Vagina (tissue), 2 donors: Measurements from ENCODE around the gene DLG5. TPM values are rescaled to one million over a fixed set of nuclear protein-coding genes. Genes with fewer than 3 reads are reported as not detected.
A peak's percentile ranks its signal among the peaks of the same experiment; 100 is the strongest.

Source experiments
- DNase-seq, 2 donors: peaks; one replicate each; pipeline ENCODE4 v3.0.0-alpha.2; 2017; ENCODE audit errors: extremely low spot score in 2 of 2
- H3K27ac ChIP-seq: fragments of 200-600 bp; sonication (generic); one replicate; pipeline ENCODE4 v1.5.1; 2019
- H3K27me3 ChIP-seq: fragments of 200-600 bp; sonication (generic); one replicate; pipeline ENCODE4 v1.5.1; 2019
- H3K36me3 ChIP-seq, 2 donors: fragments of 200-600 bp; sonication (generic); one replicate each; pipeline ENCODE4 v1.5.1; 2017 to 2019
- H3K4me1 ChIP-seq: fragments of 200-600 bp; sonication (generic); one replicate; pipeline ENCODE4 v1.5.1; 2019
- H3K4me3 ChIP-seq, 2 donors: fragments of 200-600 bp; sonication (generic); 1 replicate in 1 of 2; 2 replicates in 1 of 2; pipeline ENCODE4 v1.5.1; 2016 to 2019
- H3K9me3 ChIP-seq: fragments of 200-600 bp; sonication (generic); one replicate; pipeline ENCODE4 v1.5.1; 2019
- CTCF ChIP-seq, 3 experiments: fragments of 450-650 bp in 2 of 3; fragments of 200-600 bp in 1 of 3; sonication (generic) in 1 of 3; IDR thresholded peaks; one replicate each; pipeline ENCODE4 v1.5.1; 2017 to 2019; ENCODE audit warnings: antibody characterized with exemption in 3 of 3, mild to moderate bottlenecking in 2 of 3, moderate library complexity in 2 of 3
- POLR2A ChIP-seq, 2 donors: fragments of 450-650 bp; IDR thresholded peaks; one replicate each; pipeline ENCODE4 v1.6.1; 2017; ENCODE audit warnings: antibody characterized with exemption in 2 of 2, mild to moderate bottlenecking in 2 of 2, moderate library complexity in 2 of 2
- POLR2AphosphoS5 ChIP-seq, 2 donors: sonication (generic); formaldehyde crosslinking; IDR thresholded peaks; one replicate each; pipeline ENCODE4 v1.9.0; 2017; ENCODE audit warnings: antibody characterized with exemption in 2 of 2, mild to moderate bottlenecking in 2 of 2, low read depth in 1 of 2; ENCODE audit not compliant: insufficient read depth in 1 of 2
- intact Hi-C: fragments of 100-400 bp; cut with DNase I; formaldehyde crosslinking; loops from one replicate; pipeline ENCODE4 v1.15.1; 2023
- total RNA-seq: library from RNA; depleted of rRNA; stranded (reverse); fragments of >200 nt; gene quantifications from one replicate; pipeline ENCODE4 v1.2.3, GENCODE V29; 2016

The DLG5 gene
- total RNA-seq, 1 donor from 2014 or later = 57.5 TPM

- H3K4me3 ChIP-seq = no peak overlapping the region
- DNase-seq = no peak
- H3K4me1 ChIP-seq = peaks cover 37% of the 10 kb centered on the region
- no peaks in the 10 kb centered on the region for H3K9me3 ChIP-seq
- peak overlapping the region; percentile 87 for H3K27ac ChIP-seq
- H3K27me3 ChIP-seq = no peaks in the 10 kb centered on the region
- intact Hi-C loops = loop anchor here (10.0 kb wide), 1 partner anchor 127 kb away; no protein-coding TSS in a partner anchor
- no peak for TF ChIP-seq CTCF (IDR thresholded peaks at IDR 0.05)
- no peak for TF ChIP-seq POLR2A (IDR thresholded peaks at IDR 0.05)
- no peak for TF ChIP-seq POLR2AphosphoS5 (IDR thresholded peaks at IDR 0.05; ENCODE audit: insufficient read depth in 1 of 2, low read depth in 1 of 2)
- H3K36me3 ChIP-seq = peaks cover 0 to 4% of the 10 kb centered on the region in 2 donors
These were observed 45.6 kb upstream of the DLG5 start for GRCh38 chr10:77972148-77972547.

- TF ChIP-seq POLR2A (IDR thresholded peaks at IDR 0.05) (no peak), POLR2AphosphoS5 (IDR thresholded peaks at IDR 0.05; ENCODE audit: insufficient read depth in 1 of 2, low read depth in 1 of 2) (no peak), CTCF (IDR thresholded peaks at IDR 0.05) (no peak)
- Histone ChIP-seq H3K9me3 (no peaks in the 10 kb centered on the region), H3K27me3 (no peaks in the 10 kb centered on the region), H3K4me1 (peaks cover 37% of the 10 kb centered on the region), H3K27ac (peak overlapping the region; percentile 87), H3K36me3 (no peaks in the 10 kb centered on the region), H3K4me3 (no peak overlapping the region)
- intact Hi-C loops = loop anchor here (10.0 kb wide), 1 partner anchor 127 kb away; no protein-coding TSS in a partner anchor
- no peak for DNase-seq
These were observed 45.2 kb upstream of the DLG5 start for GRCh38 chr10:77971804-77972144.

DNA sequence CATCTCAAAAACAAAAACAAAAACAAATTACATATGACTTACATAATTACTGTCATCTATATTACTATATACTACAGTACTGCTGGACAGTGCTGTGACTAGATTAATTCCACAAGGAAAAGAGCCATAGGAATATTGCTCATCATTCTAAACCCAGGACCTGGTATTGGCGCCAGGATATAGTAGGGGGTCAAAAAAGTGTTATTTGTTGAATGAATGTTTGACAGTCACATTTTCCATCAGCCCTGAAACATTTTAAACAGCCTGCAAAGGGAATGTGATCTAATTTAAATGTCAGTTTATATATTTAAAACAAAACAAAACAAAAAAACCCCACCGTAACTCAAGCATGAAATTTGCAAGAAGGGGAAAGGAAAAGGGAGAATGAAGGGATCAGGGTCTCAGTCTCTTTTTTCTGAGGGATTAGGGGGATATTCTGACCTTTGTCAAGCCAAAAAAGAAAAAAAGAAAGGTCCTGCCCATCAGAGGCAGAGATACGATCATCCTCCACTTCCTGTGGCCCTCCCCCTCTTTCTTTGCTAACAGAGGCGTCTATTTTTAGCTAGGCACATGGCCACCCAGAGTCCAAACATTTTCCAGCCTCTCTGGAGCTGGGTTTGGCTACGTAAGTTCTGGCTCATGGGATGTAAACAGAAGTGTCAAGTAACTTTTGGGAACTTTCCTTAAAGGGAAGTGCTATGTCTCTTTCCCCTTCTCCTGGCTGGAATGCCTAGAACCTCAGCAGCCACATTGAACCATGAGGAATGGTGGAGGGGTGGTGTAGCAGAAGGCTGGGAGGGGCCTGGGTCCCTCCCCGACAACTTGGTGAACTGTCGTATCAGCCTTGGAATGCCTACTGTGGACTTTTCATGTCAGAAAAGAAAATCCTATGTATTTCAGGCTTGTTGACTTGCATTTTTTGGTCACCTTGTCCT lies 44.6 kb upstream of the DLG5 start:
- H3K36me3 ChIP-seq = no peaks in the 10 kb centered on the region
- H3K27me3 ChIP-seq = no peaks in the 10 kb centered on the region
- peaks cover 37% of the 10 kb centered on the region for H3K4me1 ChIP-seq
- H3K9me3 ChIP-seq = no peaks in the 10 kb centered on the region
- TF ChIP-seq POLR2AphosphoS5 (IDR thresholded peaks at IDR 0.05; ENCODE audit: insufficient read depth in 1 of 2, low read depth in 1 of 2) = peak in 1 of 2 donors; percentile 95
- no peak for TF ChIP-seq CTCF (IDR thresholded peaks at IDR 0.05)
- TF ChIP-seq POLR2A (IDR thresholded peaks at IDR 0.05) = no peak
- no peak overlapping the region for H3K4me3 ChIP-seq
- H3K27ac ChIP-seq = peak overlapping the region; percentile 87
- intact Hi-C loops = loop anchor here (10.0 kb wide), 1 partner anchor 126 kb away; no protein-coding TSS in a partner anchor
- DNase-seq = peak in 1 of 2 donors; percentile 93

DNA sequence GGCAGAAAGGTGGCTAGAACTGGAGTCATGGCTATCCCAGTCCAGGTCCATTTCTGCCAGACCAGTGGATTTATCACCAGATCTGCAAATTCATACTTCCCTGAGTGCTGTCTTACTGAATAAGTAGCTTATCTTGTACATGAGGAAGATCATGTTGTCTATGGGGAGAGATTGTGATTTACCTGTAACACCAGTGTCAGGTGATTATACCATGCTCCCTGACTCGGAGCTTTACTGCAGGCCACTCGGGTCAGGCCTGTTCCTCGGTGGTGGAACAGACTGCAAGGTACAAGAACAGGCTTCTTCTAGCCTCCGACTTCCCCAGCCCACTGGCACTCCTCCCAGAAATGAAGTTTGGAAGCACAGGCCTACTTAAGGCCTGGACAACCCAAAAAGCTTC lies 42.6 kb upstream of the DLG5 start:
- intact Hi-C loops = no loop called here
- TF ChIP-seq POLR2A (IDR thresholded peaks at IDR 0.05) = no peak
- TF ChIP-seq CTCF (IDR thresholded peaks at IDR 0.05) = no peak
- no peak for TF ChIP-seq POLR2AphosphoS5 (IDR thresholded peaks at IDR 0.05; ENCODE audit: insufficient read depth in 1 of 2, low read depth in 1 of 2)
- H3K4me3 ChIP-seq = no peak overlapping the region
- H3K27me3 ChIP-seq = no peaks in the 10 kb centered on the region
- H3K36me3 ChIP-seq = no peaks in the 10 kb centered on the region
- H3K27ac ChIP-seq = peak overlapping the region; percentile 87
- peaks cover 29% of the 10 kb centered on the region for H3K4me1 ChIP-seq
- DNase-seq = no peak
- no peaks in the 10 kb centered on the region for H3K9me3 ChIP-seq

DNA sequence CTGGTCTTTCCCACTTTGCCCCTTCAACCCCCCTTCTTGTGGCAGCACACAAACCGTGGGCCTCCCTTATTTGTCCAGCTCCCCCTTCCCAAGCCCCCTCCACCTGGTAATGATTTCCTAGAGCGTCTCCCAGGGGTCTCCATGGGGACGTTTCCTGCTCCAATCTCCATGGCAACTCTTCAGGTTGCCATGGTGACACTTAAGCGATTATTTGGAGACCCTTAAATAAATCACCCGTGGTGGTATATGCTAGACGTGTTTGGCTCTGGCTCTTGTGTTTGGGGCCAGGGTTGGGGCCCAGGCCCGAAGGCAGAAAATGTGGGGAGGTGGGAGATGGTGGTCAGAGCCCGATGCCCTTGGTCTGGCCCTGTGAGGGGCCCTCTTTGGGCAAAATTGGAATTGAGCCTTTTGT lies 41.1 kb upstream of the DLG5 start:
- no peak overlapping the region for H3K4me3 ChIP-seq
- no peaks in the 10 kb centered on the region for H3K27me3 ChIP-seq
- no peak for TF ChIP-seq CTCF (IDR thresholded peaks at IDR 0.05)
- TF ChIP-seq POLR2A (IDR thresholded peaks at IDR 0.05) = no peak
- TF ChIP-seq POLR2AphosphoS5 (IDR thresholded peaks at IDR 0.05; ENCODE audit: insufficient read depth in 1 of 2, low read depth in 1 of 2) = no peak
- H3K9me3 ChIP-seq = no peaks in the 10 kb centered on the region
- no peaks in the 10 kb centered on the region for H3K36me3 ChIP-seq
- H3K27ac ChIP-seq = no peak overlapping the region
- intact Hi-C loops = no loop called here
- peaks cover 29% of the 10 kb centered on the region for H3K4me1 ChIP-seq
- no peak for DNase-seq
